ENCODE measurements around the gene MRPS25.

GRCh38 chr3:15010664-15011063 is 54.5 kb downstream of the MRPS25 start:
- TF ChIP-seq CTCF (IDR thresholded peaks at IDR 0.05): no peak
- TF ChIP-seq POLR2A (IDR thresholded peaks at IDR 0.05): no peak
